MM.1S (cell line): ENCODE results near the gene AJM1.
"Not testable (repeated sequence)": the region's sequence is repeated elsewhere in the genome, so short reads cannot be mapped to it uniquely, and the experiment has no call there.

ENCODE experiments used
- CTCF ChIP-seq: fragments of 300-600 bp; sonication (generic); IDR thresholded peaks from 2 replicates; pipeline ENCODE4 v1.5.1; 2016; ENCODE audit warnings: antibody characterized with exemption, low read length, mixed read lengths
- EZH2 ChIP-seq: fragments of 300-600 bp; sonication (generic); optimal IDR thresholded peaks from 2 replicates; pipeline ENCODE3; 2017; ENCODE audit warnings: low read depth, mild to moderate bottlenecking, antibody characterized with exemption, low read length, mixed read lengths

- not testable (repeated sequence) for TF ChIP-seq EZH2, CTCF
These were observed 45.4 kb upstream of the AJM1 start for GRCh38 chr9:136796775-136797347.
